Right atrium auricular region (tissue), 2 donors: ENCODE data around the gene SLFNL1. TPM values are rescaled to one million over a fixed set of nuclear protein-coding genes. Genes with fewer than 3 reads are reported as not detected.
A peak's percentile ranks its signal among the peaks of the same experiment; 100 is the strongest.

Experiments used
- DNase-seq: peaks from one replicate; pipeline ENCODE4 v3.0.0-alpha.2; 2019; ENCODE audit warnings: low spot score
- H3K27ac ChIP-seq, 2 donors: fragments of 200-600 bp; sonication (generic); 1 replicate in 1 of 2; 2 replicates in 1 of 2; pipeline ENCODE4 v1.5.1; 2016 to 2019
- H3K27me3 ChIP-seq, 2 donors: fragments of 200-600 bp; sonication (generic); one replicate each; pipeline versions ENCODE4 v1.5.1 to v1.6.0; 2017 to 2019
- H3K36me3 ChIP-seq: fragments of 200-600 bp; sonication (generic); one replicate; pipeline ENCODE4 v1.5.1; 2016
- H3K4me1 ChIP-seq, 2 donors: fragments of 200-600 bp; sonication (generic); one replicate each; pipeline versions ENCODE4 v1.5.1 to v1.6.0; 2017 to 2019
- H3K4me3 ChIP-seq, 2 donors: fragments of 200-600 bp; sonication (generic); 1 replicate in 1 of 2; 2 replicates in 1 of 2; pipeline ENCODE4 v1.5.1; 2017 to 2019; ENCODE audit warnings: mild to moderate bottlenecking in 1 of 2, moderate library complexity in 1 of 2
- H3K9me3 ChIP-seq, 2 donors: fragments of 200-600 bp; sonication (generic); one replicate each; pipeline ENCODE4 v1.5.1; 2019
- CTCF ChIP-seq, 2 donors: fragments of 200-600 bp; sonication (generic); IDR thresholded peaks; one replicate each; pipeline ENCODE4 v1.5.1; 2019; ENCODE audit warnings: antibody characterized with exemption in 2 of 2
- total RNA-seq, 2 donors: library from RNA; depleted of rRNA; stranded (reverse); fragments of >200 nt; gene quantifications; one replicate each; pipeline ENCODE4 v1.1.0, GENCODE V29; 2016

The SLFNL1 gene
- under 1 TPM in 1 of 2 donors, not detected in 1; 0.59 TPM for total RNA-seq

- DNase-seq: peak; percentile 67
- no peak for TF ChIP-seq CTCF (IDR thresholded peaks at IDR 0.05)
- H3K27ac ChIP-seq: no peak within 1 kb of the TSS
- peaks cover 0 to 13% of the 10 kb centered on the region in 2 donors for H3K4me1 ChIP-seq
- no peaks in the 10 kb centered on the region for H3K27me3 ChIP-seq
- H3K36me3 ChIP-seq: peaks cover 12% of the 10 kb centered on the region
- H3K9me3 ChIP-seq: no peaks in the 10 kb centered on the region
- no peak within 1 kb of the TSS for H3K4me3 ChIP-seq
These were observed at the start of gene SLFNL1 for GRCh38 chr1:41021526-41022308. SLFNL1 (minus strand) TSS chr1:41021725; CDS start chr1:41020660, 1,065 bp downstream.

- TF ChIP-seq CTCF (IDR thresholded peaks at IDR 0.05): no peak
- peaks cover 25% of the 10 kb centered on the region for H3K36me3 ChIP-seq
- H3K9me3 ChIP-seq: no peaks in the 10 kb centered on the region
- no peak for DNase-seq
- no peaks in the 10 kb centered on the region for H3K27me3 ChIP-seq
- H3K4me1 ChIP-seq: no peaks in the 10 kb centered on the region
- no peak overlapping the region for H3K4me3 ChIP-seq
- no peak overlapping the region for H3K27ac ChIP-seq
These were observed 35.4 kb upstream of the SLFNL1 start for GRCh38 chr1:41056907-41057306.

- Histone ChIP-seq H3K36me3 (peaks cover 20% of the 10 kb centered on the region), H3K27me3 (no peaks in the 10 kb centered on the region), H3K4me1 (no peaks in the 10 kb centered on the region), H3K27ac (no peak overlapping the region), H3K9me3 (no peaks in the 10 kb centered on the region), H3K4me3 (no peak overlapping the region)
- no peak for TF ChIP-seq CTCF (IDR thresholded peaks at IDR 0.05)
- no peak for DNase-seq
These were observed 31.8 kb upstream of the SLFNL1 start for GRCh38 chr1:41053316-41053715.

- Histone ChIP-seq H3K27me3 (no peaks in the 10 kb centered on the region), H3K9me3 (no peaks in the 10 kb centered on the region), H3K4me3 (no peak overlapping the region), H3K27ac (no peak overlapping the region), H3K36me3 (peaks cover 28% of the 10 kb centered on the region), H3K4me1 (peaks cover 0 to 9% of the 10 kb centered on the region in 2 donors)
- no peak for TF ChIP-seq CTCF (IDR thresholded peaks at IDR 0.05)
- DNase-seq: no peak
These were observed 29.5 kb upstream of the SLFNL1 start for GRCh38 chr1:41051022-41051421.

- no peak overlapping the region for H3K4me3 ChIP-seq
- peaks cover 0 to 26% of the 10 kb centered on the region in 2 donors for H3K4me1 ChIP-seq
- H3K27ac ChIP-seq: no peak overlapping the region
- H3K9me3 ChIP-seq: no peaks in the 10 kb centered on the region
- peaks cover 17% of the 10 kb centered on the region for H3K36me3 ChIP-seq
- no peaks in the 10 kb centered on the region for H3K27me3 ChIP-seq
- TF ChIP-seq CTCF (IDR thresholded peaks at IDR 0.05): no peak
- no peak for DNase-seq
These were observed 27.0 kb upstream of the SLFNL1 start for GRCh38 chr1:41048540-41048939.
